ENCODE data around the gene FHOD1. TPM values are rescaled to one million over a fixed set of nuclear protein-coding genes. Genes with fewer than 3 reads are reported as not detected.

The FHOD1 gene
- total RNA-seq, 4 donors from 2014 or later = 1.9 to 7.4 (median 5.3) TPM

- no peak for DNase-seq
- no peak overlapping the region for H3K27ac ChIP-seq
- H3K27me3 ChIP-seq = no peaks in the 10 kb centered on the region
- intact Hi-C loops (cut with DNase I) = loop anchor here (10.0 kb wide), 1 partner anchor 127 kb away; the partner anchor contains the start of gene ZDHHC1
- 88 to 93% methylated on average over 9 to 12 of the region's 14 CpGs for WGBS, 2 donors
- peaks cover 0 to 11% (median 0%) of the 10 kb centered on the region in 3 donors for H3K4me1 ChIP-seq
- H3K9me3 ChIP-seq = no peaks in the 10 kb centered on the region
- peaks cover 0 to 10% (median 0%) of the 10 kb centered on the region in 3 donors for H3K36me3 ChIP-seq
- H3K4me3 ChIP-seq = no peak overlapping the region
- TF ChIP-seq CTCF (IDR thresholded peaks at IDR 0.05) = no peak
- TF ChIP-seq POLR2A (IDR thresholded peaks at IDR 0.05) = no peak
Observed at GRCh38 chr16:67287960-67288359, 40.7 kb upstream of the FHOD1 start.

- no peaks in the 10 kb centered on the region for H3K9me3 ChIP-seq
- no peak overlapping the region for H3K27ac ChIP-seq
- no peaks in the 10 kb centered on the region for H3K27me3 ChIP-seq
- peaks cover 0 to 10% (median 0%) of the 10 kb centered on the region in 3 donors for H3K36me3 ChIP-seq
- intact Hi-C loops (cut with DNase I) = loop anchor here (10.0 kb wide), 1 partner anchor 128 kb away; the partner anchor contains the start of gene ZDHHC1
- H3K4me3 ChIP-seq = no peak overlapping the region
- DNase-seq = no peak
- peaks cover 0 to 11% (median 0%) of the 10 kb centered on the region in 3 donors for H3K4me1 ChIP-seq
- 89 to 96% methylated on average over 10 to 12 of the region's 28 CpGs for WGBS, 2 donors
- TF ChIP-seq POLR2A (IDR thresholded peaks at IDR 0.05) (no peak), CTCF (IDR thresholded peaks at IDR 0.05) (no peak)
Observed at GRCh38 chr16:67286441-67287235, 39.4 kb upstream of the FHOD1 start.

DNA sequence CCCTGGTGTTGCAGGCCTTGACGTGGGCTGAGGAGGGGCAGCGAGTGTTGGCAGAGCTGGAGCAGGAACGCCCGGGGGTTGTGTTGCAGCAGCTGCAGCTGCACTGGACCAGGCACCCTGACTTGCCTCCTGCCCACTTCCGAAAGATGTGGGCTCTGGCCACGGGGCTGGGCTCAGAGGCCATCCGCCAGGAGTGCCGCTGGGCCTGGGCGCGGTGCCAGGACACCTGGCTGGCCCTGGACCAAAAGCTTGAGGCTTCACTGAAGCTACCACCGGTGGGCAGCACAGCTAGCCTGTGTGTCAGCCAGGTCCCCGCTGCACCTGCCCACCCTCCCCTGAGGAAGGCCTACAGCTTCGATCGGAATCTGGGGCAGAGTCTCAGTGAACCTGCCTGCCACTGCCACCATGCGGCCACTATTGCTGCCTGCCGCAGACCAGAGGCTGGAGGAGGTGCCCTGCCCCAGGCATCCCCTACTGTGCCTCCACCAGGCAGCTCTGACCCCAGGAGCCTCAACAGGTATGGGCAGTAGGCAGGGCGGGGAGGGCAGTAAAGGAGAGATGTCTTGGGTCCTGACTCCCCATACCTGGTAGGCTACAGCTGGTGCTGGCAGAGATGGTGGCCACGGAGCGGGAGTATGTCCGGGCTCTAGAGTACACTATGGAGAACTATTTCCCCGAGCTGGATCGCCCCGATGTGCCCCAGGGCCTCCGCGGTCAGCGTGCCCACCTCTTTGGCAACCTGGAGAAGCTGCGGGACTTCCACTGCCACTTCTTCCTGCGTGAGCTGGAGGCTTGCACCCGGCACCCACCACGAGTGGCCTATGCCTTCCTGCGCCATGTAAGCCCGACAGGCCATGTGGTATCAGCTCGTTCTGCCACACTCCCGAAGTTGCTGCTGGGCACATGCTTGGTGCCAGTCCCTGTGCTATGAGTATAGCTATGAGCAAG, 37.7 kb upstream of the FHOD1 start:
- H3K36me3 ChIP-seq = peaks cover 0 to 10% (median 0%) of the 10 kb centered on the region in 3 donors
- H3K4me1 ChIP-seq = peaks cover 0 to 16% (median under 1%) of the 10 kb centered on the region in 3 donors
- no peaks in the 10 kb centered on the region for H3K27me3 ChIP-seq
- no peak overlapping the region for H3K4me3 ChIP-seq
- no peak overlapping the region for H3K27ac ChIP-seq
- WGBS, 2 donors = 73 to 79% methylated on average over 15 to 16 of the region's 34 CpGs
- H3K9me3 ChIP-seq = no peaks in the 10 kb centered on the region
- no peak for DNase-seq
- intact Hi-C loops (cut with DNase I) = loop anchor here (10.0 kb wide), 1 partner anchor 130 kb away; the partner anchor contains the start of gene ZDHHC1
- no peak for TF ChIP-seq POLR2A (IDR thresholded peaks at IDR 0.05)
- peak in 4 of 6 experiments; percentile 14 to 45 (median 22) for TF ChIP-seq CTCF (IDR thresholded peaks at IDR 0.05)

GRCh38 chr16:67283826-67284555, 36.7 kb upstream of the FHOD1 start:
- DNase-seq = no peak
- Histone ChIP-seq H3K9me3 (no peaks in the 10 kb centered on the region), H3K27ac (no peak overlapping the region), H3K36me3 (peaks cover 0 to 10% (median 0%) of the 10 kb centered on the region in 3 donors), H3K4me3 (no peak overlapping the region), H3K27me3 (no peaks in the 10 kb centered on the region), H3K4me1 (peaks cover 3 to 22% (median 9%) of the 10 kb centered on the region in 3 donors)
- 89 to 90% methylated on average over 15 to 19 of the region's 21 CpGs for WGBS, 2 donors
- intact Hi-C loops (cut with DNase I) = loop anchor here (10.0 kb wide), 1 partner anchor 131 kb away; the partner anchor contains the start of gene ZDHHC1
- no peak for TF ChIP-seq CTCF (IDR thresholded peaks at IDR 0.05)
- no peak for TF ChIP-seq POLR2A (IDR thresholded peaks at IDR 0.05)
